Measurements from ENCODE around the gene COPG1. TPM values are rescaled to one million over a fixed set of nuclear protein-coding genes. Genes with fewer than 3 reads are reported as not detected.
A peak's percentile ranks its signal among the peaks of the same experiment; 100 is the strongest.

COPG1 gene
- total and polyA plus RNA-seq, 2 experiments from 2014 or later, result 50.0 to 106 TPM

- Histone ChIP-seq H3F3A (replicated peaks; ENCODE audit: low read depth) (no peaks in the 10 kb centered on the region), H3K79me2 (replicated peaks; ENCODE audit: insufficient read depth) (no peaks in the 10 kb centered on the region), H3K4me2 (no peak overlapping the region), H3K9me2 (ENCODE audit: insufficient read depth) (no peaks in the 10 kb centered on the region), H3K27me3 (ENCODE audit: insufficient read depth) (no peaks in the 10 kb centered on the region), H3K27ac (ENCODE audit: low read depth) (no peak overlapping the region), H3K4me3 (no peak overlapping the region), H2AFZ (no peak overlapping the region), H3K36me3 (ENCODE audit: insufficient read depth) (no peaks in the 10 kb centered on the region), H3K4me1 (ENCODE audit: insufficient read depth) (no peaks in the 10 kb centered on the region), H4K20me1 (replicated peaks; ENCODE audit: insufficient read depth) (no peaks in the 10 kb centered on the region)
- Mint-ChIP-seq H3K36me3 (ENCODE audit: low read depth) (peaks cover 3% of the 10 kb centered on the region; the same call in 2 of the 3 replicates), H3K9me3 (no peaks in the 10 kb centered on the region; the same call in 2 of the 3 replicates), H3K27ac (no peak overlapping the region), H3K27me3 (ENCODE audit: insufficient read depth, low read depth, poor library complexity) (peaks cover 9% of the 10 kb centered on the region), H3K4me1 (no peaks in the 10 kb centered on the region), H3K4me3 (no peak overlapping the region)
- no peak for ATAC-seq
- no peak for TF ChIP-seq REST (IDR thresholded peaks at IDR 0.05; ENCODE audit: unreplicated experiment)
- TF ChIP-seq CTCF (conservative IDR thresholded peaks at IDR 0.05; ENCODE audit: low read depth in 2 of 2), result peak in 1 of 2 experiments; percentile 22; a peak in 1 of 4 replicates
- DNase-seq (ENCODE audit: low spot score), result no peak
Measured at GRCh38 chr3:129323651-129324294, 74.4 kb downstream of the COPG1 start.

GRCh38 chr3:129324855-129325254 lies 75.4 kb downstream of the COPG1 start:
- no peaks in the 10 kb centered on the region for H3K27me3 ChIP-seq (ENCODE audit: insufficient read depth)
- H3K36me3 Mint-ChIP-seq (ENCODE audit: low read depth), result peaks cover 3% of the 10 kb centered on the region; the same call in 1 of the 3 replicates
- no peak for ATAC-seq
- no peak for DNase-seq (ENCODE audit: low spot score)
- no peak overlapping the region for H3K4me3 ChIP-seq
- no peak overlapping the region for H3K4me3 Mint-ChIP-seq
- no peaks in the 10 kb centered on the region; the same call in 1 of the 3 replicates for H3K9me3 Mint-ChIP-seq
- H3K27ac ChIP-seq (ENCODE audit: low read depth), result no peak overlapping the region
- no peak overlapping the region for H3K4me2 ChIP-seq
- no peaks in the 10 kb centered on the region for H3K4me1 ChIP-seq (ENCODE audit: insufficient read depth)
- H4K20me1 ChIP-seq (replicated peaks; ENCODE audit: insufficient read depth), result no peaks in the 10 kb centered on the region
- no peaks in the 10 kb centered on the region for H3K9me2 ChIP-seq (ENCODE audit: insufficient read depth)
- no peaks in the 10 kb centered on the region for H3K79me2 ChIP-seq (replicated peaks; ENCODE audit: insufficient read depth)
- no peaks in the 10 kb centered on the region for H3K36me3 ChIP-seq (ENCODE audit: insufficient read depth)
- no peak overlapping the region for H2AFZ ChIP-seq
- H3K27me3 Mint-ChIP-seq (ENCODE audit: insufficient read depth, low read depth, poor library complexity), result peaks cover 6% of the 10 kb centered on the region
- no peaks in the 10 kb centered on the region for H3F3A ChIP-seq (replicated peaks; ENCODE audit: low read depth)
- H3K27ac Mint-ChIP-seq, result no peak overlapping the region
- no peaks in the 10 kb centered on the region for H3K4me1 Mint-ChIP-seq
- no peak for TF ChIP-seq ZNF331 (CRISPR knock-in tag; IDR thresholded peaks at IDR 0.05; ENCODE audit: low read depth)
- no peak for TF ChIP-seq REST (IDR thresholded peaks at IDR 0.05; ENCODE audit: unreplicated experiment)
- no peak for TF ChIP-seq CREB1 (CRISPR knock-in tag; IDR thresholded peaks at IDR 0.05; ENCODE audit: low read depth)
